MV-4-11 (cell line): ENCODE results near the gene EIPR1.

ENCODE experiments used
- DNase-seq: peaks from one replicate; lab custom pipeline; 2025; lab: John Stamatoyannopoulos, UW

Gene EIPR1

GRCh38 chr2:3146772-3147650, 230.6 kb downstream of the EIPR1 start:
- DNase-seq: no peak

- no peak for DNase-seq
Observed at GRCh38 chr2:3146175-3146574, 231.4 kb downstream of the EIPR1 start.

GRCh38 chr2:3145471-3146021, 232.1 kb downstream of the EIPR1 start:
- DNase-seq: no peak

- no peak for DNase-seq
Observed at GRCh38 chr2:3144856-3145255, 232.8 kb downstream of the EIPR1 start.

GRCh38 chr2:3143602-3144001, 234.0 kb downstream of the EIPR1 start:
- no peak for DNase-seq

GRCh38 chr2:3142961-3143571, 234.6 kb downstream of the EIPR1 start:
- DNase-seq: no peak

- DNase-seq: no peak
Observed at GRCh38 chr2:3142210-3142609, 235.4 kb downstream of the EIPR1 start.

- DNase-seq: no peak
Observed at GRCh38 chr2:3141696-3142095, 235.9 kb downstream of the EIPR1 start.

GRCh38 chr2:3139906-3140305, 237.7 kb downstream of the EIPR1 start:
- DNase-seq: no peak
